Endodermal cell (in vitro differentiated cells): ENCODE data around the gene NODAL. TPM values are rescaled to one million over a fixed set of nuclear protein-coding genes. Genes with fewer than 3 reads are reported as not detected.

Source experiments
- DNase-seq: peaks from one replicate; pipeline ENCODE4 v3.0.0-alpha.2; 2017
- H3K27ac ChIP-seq: 2 replicates; pipeline ENCODE4 v1.5.1; 2013; ENCODE audit warnings: mild to moderate bottlenecking, low read depth, low read length, moderate library complexity
- H3K27me3 ChIP-seq: 2 replicates; pipeline ENCODE4 v1.6.1; 2013; ENCODE audit warnings: mild to moderate bottlenecking, low read length, moderate library complexity; ENCODE audit not compliant: insufficient read depth, control insufficient read depth, poor library complexity, severe bottlenecking
- H3K36me3 ChIP-seq: 2 replicates; pipeline ENCODE4 v1.7.0; 2013; ENCODE audit warnings: mild to moderate bottlenecking, low read length, moderate library complexity; ENCODE audit not compliant: control insufficient read depth, insufficient read depth
- H3K4me1 ChIP-seq: one replicate; pipeline ENCODE4 v1.7.0; 2013; ENCODE audit warnings: low read length; ENCODE audit not compliant: control insufficient read depth, insufficient read depth
- H3K4me3 ChIP-seq: 2 replicates; pipeline ENCODE4 v1.5.1; 2013; ENCODE audit warnings: mild to moderate bottlenecking, low read length, moderate library complexity
- H3K9ac ChIP-seq: 2 replicates; pipeline ENCODE4 v1.6.1; 2013; ENCODE audit warnings: mild to moderate bottlenecking, low read length, moderate library complexity; ENCODE audit not compliant: poor library complexity, severe bottlenecking; ENCODE audit errors: extremely low read depth
- H3K9me3 ChIP-seq: 2 replicates; pipeline ENCODE4 v1.6.1; 2013; ENCODE audit warnings: mild to moderate bottlenecking, low read length, moderate library complexity; ENCODE audit not compliant: control insufficient read depth
- H3K27ac Mint-ChIP-seq: 2 replicates; pipeline ENCODE4 v1.8.0; 2020; ENCODE audit warnings: mixed read lengths
- H3K27me3 Mint-ChIP-seq: 2 replicates; pipeline ENCODE4 v1.8.0; 2021; ENCODE audit warnings: mild to moderate bottlenecking, mixed read lengths; ENCODE audit not compliant: insufficient read depth
- H3K36me3 Mint-ChIP-seq: 2 replicates; pipeline ENCODE4 v1.8.0; 2020; ENCODE audit warnings: low read depth, mixed read lengths
- H3K4me1 Mint-ChIP-seq: 2 replicates; pipeline ENCODE4 v1.8.0; 2020; ENCODE audit warnings: mixed read lengths
- H3K4me3 Mint-ChIP-seq: 2 replicates; pipeline ENCODE4 v1.8.0; 2020; ENCODE audit warnings: mild to moderate bottlenecking, moderate library complexity, mixed read lengths
- H3K9me3 Mint-ChIP-seq: 2 replicates; pipeline ENCODE4 v1.8.0; 2020; ENCODE audit warnings: mild to moderate bottlenecking, mixed read lengths
- CTCF ChIP-seq: fragments of 200-600 bp; sonication (generic); conservative IDR thresholded peaks from 2 replicates; pipeline ENCODE4 v1.5.0; 2021; ENCODE audit warnings: antibody characterized with exemption, mild to moderate bottlenecking
- WGBS, 2 experiments: methylation state at CpG; one replicate each; pipeline versions ENCODE4 v1.1.5 to v1.1.7; 2013; ENCODE audit warnings: missing lambda C conversion rate in 2 of 2, mixed read lengths in 1 of 2; ENCODE audit not compliant: insufficient coverage in 1 of 2, insufficient read length in 1 of 2; 5-methylcytosine and 5-hydroxymethylcytosine counted together
- total RNA-seq, 2 donors: library from RNA; stranded (reverse); fragmentation: NEBNext Ultra II Directional in 1 of 2; extraction: Animal tissue kit (Norgen Biotek cat#: 25700) in 1 of 2; gene quantifications; 2 replicates in 1 of 2; 3 replicates in 1 of 2; pipeline ENCODE4 v1.2.1, GENCODE V29; 2021

NODAL gene
- total RNA-seq, 2 donors from 2014 or later = 18.2 to 71.0 TPM

- H3K27ac ChIP-seq = no peak overlapping the region
- TF ChIP-seq CTCF = no peak
- H3K9ac ChIP-seq = no peak overlapping the region
- H3K4me1 Mint-ChIP-seq = peaks cover 36% of the 10 kb centered on the region
- peaks cover 8% of the 10 kb centered on the region for H3K36me3 Mint-ChIP-seq
- no peaks in the 10 kb centered on the region for H3K9me3 ChIP-seq
- H3K27me3 ChIP-seq = no peaks in the 10 kb centered on the region
- no peaks in the 10 kb centered on the region for H3K36me3 ChIP-seq
- H3K4me3 ChIP-seq = peak overlapping the region; percentile 90
- peak overlapping the region; percentile 68 for H3K4me3 Mint-ChIP-seq
- H3K27me3 Mint-ChIP-seq = peaks cover 4% of the 10 kb centered on the region
- 77 to 80% methylated on average over 6 to 8 of the region's 9 CpGs for WGBS, 2 experiments
- no peaks in the 10 kb centered on the region for H3K9me3 Mint-ChIP-seq
- peaks cover 6% of the 10 kb centered on the region for H3K4me1 ChIP-seq
- no peak for DNase-seq
- H3K27ac Mint-ChIP-seq = peak overlapping the region; percentile 19
Measured at GRCh38 chr10:70480239-70480861, 38.9 kb upstream of the NODAL start.

- no peaks in the 10 kb centered on the region for H3K27me3 ChIP-seq
- no peak overlapping the region for H3K27ac ChIP-seq
- peaks cover 6% of the 10 kb centered on the region for H3K36me3 Mint-ChIP-seq
- H3K9ac ChIP-seq = no peak overlapping the region
- TF ChIP-seq CTCF = no peak
- peaks cover 6% of the 10 kb centered on the region for H3K4me1 ChIP-seq
- H3K4me3 Mint-ChIP-seq = peak overlapping the region; percentile 68
- peak overlapping the region; percentile 36 for H3K27ac Mint-ChIP-seq
- peaks cover 36% of the 10 kb centered on the region for H3K4me1 Mint-ChIP-seq
- H3K27me3 Mint-ChIP-seq = peaks cover 4% of the 10 kb centered on the region
- H3K9me3 ChIP-seq = no peaks in the 10 kb centered on the region
- H3K9me3 Mint-ChIP-seq = no peaks in the 10 kb centered on the region
- peak overlapping the region; percentile 90 for H3K4me3 ChIP-seq
- DNase-seq = no peak
- 84 to 89% methylated on average over 3 to 7 of the region's 8 CpGs for WGBS, 2 experiments
- no peaks in the 10 kb centered on the region for H3K36me3 ChIP-seq
Measured at GRCh38 chr10:70479626-70480238, 38.3 kb upstream of the NODAL start.

- Mint-ChIP-seq H3K4me1 (peaks cover 36% of the 10 kb centered on the region), H3K4me3 (peak overlapping the region; percentile 68), H3K27ac (peak overlapping the region; percentile 78), H3K27me3 (peaks cover 4% of the 10 kb centered on the region), H3K36me3 (peaks cover 6% of the 10 kb centered on the region), H3K9me3 (no peaks in the 10 kb centered on the region)
- WGBS, 2 experiments = 0 to 18% methylated on average over 3 to 11 of the region's 11 CpGs
- Histone ChIP-seq H3K27me3 (no peaks in the 10 kb centered on the region), H3K36me3 (no peaks in the 10 kb centered on the region), H3K9me3 (no peaks in the 10 kb centered on the region), H3K4me1 (peaks cover 6% of the 10 kb centered on the region), H3K9ac (peak overlapping the region; percentile 62), H3K4me3 (peak overlapping the region; percentile 90), H3K27ac (no peak overlapping the region)
- peak; percentile 77 for DNase-seq
- peak; percentile 58 for TF ChIP-seq CTCF
Measured at GRCh38 chr10:70479165-70479581, 37.7 kb upstream of the NODAL start.
